ENCODE results near the gene CLASRP.

- TF ChIP-seq CTCF (IDR thresholded peaks at IDR 0.05 in 4 of 5, conservative IDR thresholded peaks at IDR 0.05 in 1 of 5) (no peak), POLR2A (IDR thresholded peaks at IDR 0.05) (no peak)
Measured at GRCh38 chr19:45071545-45071938, 32.7 kb downstream of the CLASRP start.

All from gastrocnemius medialis (tissue), 4 donors.